Stimulated activated CD8-positive, alpha-beta memory T cell treated with anti-CD3 and anti-CD28 coated beads, Interleukin-4, amount 100 ng/mL, for 24 hours (primary cell): Measurements from ENCODE around the gene MTMR3.
"Not testable (repeated sequence)": the region's sequence is repeated elsewhere in the genome, so short reads cannot be mapped to it uniquely, and the experiment has no call there.

Experiments used
- DNase-seq: peaks from one replicate; pipeline ENCODE4 v3.0.0-alpha.2; 2020; ENCODE audit warnings: low read depth

MTMR3 gene

GRCh38 chr22:29883045-29883774, at the start of gene MTMR3:
TSS of gene MTMR3 (plus strand) at chr22:29883174. CDS start at chr22:29971060, 87,886 bp downstream.
- peak; percentile 89 for DNase-seq

GRCh38 chr22:29833392-29833965, 49.5 kb upstream of the MTMR3 start:
- no peak for DNase-seq

- DNase-seq: no peak
Measured at GRCh38 chr22:29834046-29834445, 48.9 kb upstream of the MTMR3 start.

GRCh38 chr22:29836791-29837370, 46.1 kb upstream of the MTMR3 start:
- not testable (repeated sequence) for DNase-seq

GRCh38 chr22:29837741-29838598, 45.0 kb upstream of the MTMR3 start, which contains the start of gene ASCC2:
TSS of gene ASCC2 (minus strand) at chr22:29838274. CDS start at chr22:29832325, 5,949 bp downstream.
- DNase-seq: peak; percentile 99

GRCh38 chr22:29838599-29838956, 44.4 kb upstream of the MTMR3 start:
- DNase-seq: no peak

- DNase-seq: no peak
Measured at GRCh38 chr22:29839039-29839438, 43.9 kb upstream of the MTMR3 start.

- DNase-seq: no peak
Measured at GRCh38 chr22:29840498-29840897, 42.5 kb upstream of the MTMR3 start.

GRCh38 chr22:29842172-29842571, 40.8 kb upstream of the MTMR3 start:
- DNase-seq: no peak

- no peak for DNase-seq
Measured at GRCh38 chr22:29842740-29843139, 40.2 kb upstream of the MTMR3 start.

- no peak for DNase-seq
Measured at GRCh38 chr22:29846290-29846689, 36.7 kb upstream of the MTMR3 start.

- DNase-seq: no peak
Measured at GRCh38 chr22:29848111-29848510, 34.9 kb upstream of the MTMR3 start.

- no peak for DNase-seq
Measured at GRCh38 chr22:29854432-29854831, 28.5 kb upstream of the MTMR3 start.

- DNase-seq: no peak
Measured at GRCh38 chr22:29855611-29856181, 27.3 kb upstream of the MTMR3 start.

GRCh38 chr22:29856496-29856895, 26.5 kb upstream of the MTMR3 start:
- no peak for DNase-seq

- DNase-seq: not testable (repeated sequence)
Measured at GRCh38 chr22:29859030-29859429, 23.9 kb upstream of the MTMR3 start.

GRCh38 chr22:29860006-29860766, 22.8 kb upstream of the MTMR3 start:
- DNase-seq: no peak

- no peak for DNase-seq
Measured at GRCh38 chr22:29861672-29862297, 21.2 kb upstream of the MTMR3 start.

GRCh38 chr22:29865572-29865971, 17.4 kb upstream of the MTMR3 start:
- DNase-seq: not testable (repeated sequence)

- no peak for DNase-seq
Measured at GRCh38 chr22:29867260-29867659, 15.7 kb upstream of the MTMR3 start.

- no peak for DNase-seq
Measured at GRCh38 chr22:29867851-29868250, 15.1 kb upstream of the MTMR3 start.
